Measurements from ENCODE around the gene BBOX1.

DNA sequence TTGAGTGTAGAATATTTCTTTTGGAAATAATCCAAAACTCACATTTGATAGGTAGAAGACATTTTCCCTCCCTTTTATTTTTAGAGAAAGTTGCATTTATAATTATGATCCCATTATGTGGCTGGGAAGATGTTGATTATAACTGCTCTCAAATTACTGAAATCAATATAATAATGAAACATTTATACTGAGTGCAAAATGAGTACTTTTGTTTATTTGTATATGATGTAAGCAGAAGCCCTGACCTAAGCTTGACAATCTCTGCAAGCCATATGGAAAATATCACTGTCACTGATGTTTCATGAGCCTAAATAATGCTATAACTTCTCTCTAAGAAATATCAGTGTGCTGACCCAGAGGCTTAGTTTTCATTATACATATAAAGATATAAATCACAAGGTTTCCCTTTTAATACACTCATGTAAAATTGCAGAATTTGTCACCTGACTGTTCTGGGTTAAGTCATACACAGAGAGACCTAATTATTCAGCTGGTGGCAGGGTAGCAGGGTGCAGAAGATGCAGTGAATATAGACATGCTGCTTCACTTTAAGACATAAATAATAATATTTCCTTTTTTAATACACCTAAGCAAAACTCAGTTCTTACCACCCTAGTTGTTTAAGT lies 99.2 kb downstream of the BBOX1 start:
- no peak for TF ChIP-seq POLR2A (IDR thresholded peaks at IDR 0.05)
- TF ChIP-seq, protein P1, sequence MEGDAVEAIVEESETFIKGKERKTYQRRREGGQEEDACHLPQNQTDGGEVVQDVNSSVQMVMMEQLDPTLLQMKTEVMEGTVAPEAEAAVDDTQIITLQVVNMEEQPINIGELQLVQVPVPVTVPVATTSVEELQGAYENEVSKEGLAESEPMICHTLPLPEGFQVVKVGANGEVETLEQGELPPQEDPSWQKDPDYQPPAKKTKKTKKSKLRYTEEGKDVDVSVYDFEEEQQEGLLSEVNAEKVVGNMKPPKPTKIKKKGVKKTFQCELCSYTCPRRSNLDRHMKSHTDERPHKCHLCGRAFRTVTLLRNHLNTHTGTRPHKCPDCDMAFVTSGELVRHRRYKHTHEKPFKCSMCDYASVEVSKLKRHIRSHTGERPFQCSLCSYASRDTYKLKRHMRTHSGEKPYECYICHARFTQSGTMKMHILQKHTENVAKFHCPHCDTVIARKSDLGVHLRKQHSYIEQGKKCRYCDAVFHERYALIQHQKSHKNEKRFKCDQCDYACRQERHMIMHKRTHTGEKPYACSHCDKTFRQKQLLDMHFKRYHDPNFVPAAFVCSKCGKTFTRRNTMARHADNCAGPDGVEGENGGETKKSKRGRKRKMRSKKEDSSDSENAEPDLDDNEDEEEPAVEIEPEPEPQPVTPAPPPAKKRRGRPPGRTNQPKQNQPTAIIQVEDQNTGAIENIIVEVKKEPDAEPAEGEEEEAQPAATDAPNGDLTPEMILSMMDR (IDR thresholded peaks at IDR 0.05): no peak
- no peak for TF ChIP-seq POLR2AphosphoS5 (IDR thresholded peaks at IDR 0.05)
- TF ChIP-seq EP300 (IDR thresholded peaks at IDR 0.05; ENCODE audit: low read depth): no peak

Measured in transverse colon (tissue), 4 donors.